Measurements from ENCODE around the gene AK4. TPM values are rescaled to one million over a fixed set of nuclear protein-coding genes. Genes with fewer than 3 reads are reported as not detected.

Gene AK4
- total and polyA plus RNA-seq, 2 experiments from 2014 or later = 61.5 to 76.1 TPM

DNA sequence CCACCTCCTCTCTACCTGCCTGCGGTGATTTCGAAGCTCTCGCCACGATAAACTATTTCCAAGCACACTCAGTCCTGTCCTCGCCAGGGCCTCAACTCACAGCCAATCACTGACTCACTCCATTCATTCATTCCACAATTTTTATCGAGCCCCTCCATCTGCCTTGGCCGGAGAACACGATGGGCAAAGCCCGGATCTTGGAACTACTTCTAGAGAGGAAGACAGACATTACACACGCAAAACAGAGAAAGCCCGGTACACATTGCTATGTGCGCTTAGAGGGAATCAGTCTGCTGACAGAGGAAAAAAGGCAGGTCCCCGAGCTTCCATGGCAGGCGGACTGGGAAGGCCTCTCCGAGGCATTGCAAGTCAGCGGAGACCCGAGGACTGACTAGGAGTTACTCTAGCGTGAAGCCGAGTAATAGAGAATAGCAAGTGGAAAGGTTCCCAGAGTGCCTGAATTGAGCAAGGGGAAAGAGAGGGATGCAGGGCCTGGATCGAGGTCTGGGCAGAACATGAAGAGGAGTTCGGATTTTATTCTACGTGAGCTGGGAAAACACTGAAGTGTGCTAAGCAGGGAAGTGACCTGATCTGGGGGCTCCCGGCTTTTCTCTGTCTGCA lies 107.1 kb downstream of the AK4 start:
- Histone ChIP-seq H3K4me2 (peak overlapping the region; percentile 90), H3K36me3 (replicated peaks; ENCODE audit: insufficient read depth, low read depth) (no peaks in the 10 kb centered on the region), H3K79me2 (peaks cover 13% of the 10 kb centered on the region), H2AFZ (peak overlapping the region; percentile 13), H3K27me3 (peaks cover 2% of the 10 kb centered on the region), H4K20me1 (ENCODE audit: insufficient read depth, poor library complexity, severe bottlenecking) (no peaks in the 10 kb centered on the region), H3K9me2 (replicated peaks; ENCODE audit: insufficient read depth) (no peaks in the 10 kb centered on the region), H3K4me1 (ENCODE audit: insufficient read depth) (no peaks in the 10 kb centered on the region), H3K27ac (peak overlapping the region; percentile 79), H3K9me3 (ENCODE audit: low read depth) (no peaks in the 10 kb centered on the region), H3K4me3 (peak overlapping the region; percentile 56)
- WGBS (ENCODE audit: low lambda C conversion rate, missing lambda C conversion rate) = 11% methylated on average over 23 of the region's 23 CpGs
- peak; percentile 33 for DNase-seq (ENCODE audit: low spot score)
- no peak for TF ChIP-seq EZH2 (IDR thresholded peaks at IDR 0.05; ENCODE audit: borderline replicate concordance)
- TF ChIP-seq, protein P1, sequence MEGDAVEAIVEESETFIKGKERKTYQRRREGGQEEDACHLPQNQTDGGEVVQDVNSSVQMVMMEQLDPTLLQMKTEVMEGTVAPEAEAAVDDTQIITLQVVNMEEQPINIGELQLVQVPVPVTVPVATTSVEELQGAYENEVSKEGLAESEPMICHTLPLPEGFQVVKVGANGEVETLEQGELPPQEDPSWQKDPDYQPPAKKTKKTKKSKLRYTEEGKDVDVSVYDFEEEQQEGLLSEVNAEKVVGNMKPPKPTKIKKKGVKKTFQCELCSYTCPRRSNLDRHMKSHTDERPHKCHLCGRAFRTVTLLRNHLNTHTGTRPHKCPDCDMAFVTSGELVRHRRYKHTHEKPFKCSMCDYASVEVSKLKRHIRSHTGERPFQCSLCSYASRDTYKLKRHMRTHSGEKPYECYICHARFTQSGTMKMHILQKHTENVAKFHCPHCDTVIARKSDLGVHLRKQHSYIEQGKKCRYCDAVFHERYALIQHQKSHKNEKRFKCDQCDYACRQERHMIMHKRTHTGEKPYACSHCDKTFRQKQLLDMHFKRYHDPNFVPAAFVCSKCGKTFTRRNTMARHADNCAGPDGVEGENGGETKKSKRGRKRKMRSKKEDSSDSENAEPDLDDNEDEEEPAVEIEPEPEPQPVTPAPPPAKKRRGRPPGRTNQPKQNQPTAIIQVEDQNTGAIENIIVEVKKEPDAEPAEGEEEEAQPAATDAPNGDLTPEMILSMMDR (IDR thresholded peaks at IDR 0.05; ENCODE audit: poor library complexity) = no peak

DNA sequence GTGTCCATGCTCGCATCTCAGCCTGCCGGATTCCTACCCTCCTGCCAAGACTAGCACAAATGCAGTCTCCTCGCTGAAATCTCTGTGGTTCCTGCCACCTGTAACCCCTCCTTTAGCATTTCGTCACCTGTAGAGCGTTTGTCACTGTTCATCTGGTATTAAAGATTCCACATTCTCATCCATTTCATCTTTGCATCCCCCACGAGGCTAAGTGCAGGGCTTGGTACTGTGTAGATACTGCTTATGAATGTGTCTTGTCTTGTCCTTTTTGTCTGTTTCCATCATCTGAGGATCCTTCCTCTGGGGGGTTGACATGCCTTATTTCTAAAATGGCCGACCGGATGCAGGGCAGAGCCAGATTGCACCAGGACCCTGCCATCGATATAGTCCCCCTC lies 107.7 kb downstream of the AK4 start:
- no peak for DNase-seq (ENCODE audit: low spot score)
- H3K4me2 ChIP-seq = peak overlapping the region; percentile 90

DNA sequence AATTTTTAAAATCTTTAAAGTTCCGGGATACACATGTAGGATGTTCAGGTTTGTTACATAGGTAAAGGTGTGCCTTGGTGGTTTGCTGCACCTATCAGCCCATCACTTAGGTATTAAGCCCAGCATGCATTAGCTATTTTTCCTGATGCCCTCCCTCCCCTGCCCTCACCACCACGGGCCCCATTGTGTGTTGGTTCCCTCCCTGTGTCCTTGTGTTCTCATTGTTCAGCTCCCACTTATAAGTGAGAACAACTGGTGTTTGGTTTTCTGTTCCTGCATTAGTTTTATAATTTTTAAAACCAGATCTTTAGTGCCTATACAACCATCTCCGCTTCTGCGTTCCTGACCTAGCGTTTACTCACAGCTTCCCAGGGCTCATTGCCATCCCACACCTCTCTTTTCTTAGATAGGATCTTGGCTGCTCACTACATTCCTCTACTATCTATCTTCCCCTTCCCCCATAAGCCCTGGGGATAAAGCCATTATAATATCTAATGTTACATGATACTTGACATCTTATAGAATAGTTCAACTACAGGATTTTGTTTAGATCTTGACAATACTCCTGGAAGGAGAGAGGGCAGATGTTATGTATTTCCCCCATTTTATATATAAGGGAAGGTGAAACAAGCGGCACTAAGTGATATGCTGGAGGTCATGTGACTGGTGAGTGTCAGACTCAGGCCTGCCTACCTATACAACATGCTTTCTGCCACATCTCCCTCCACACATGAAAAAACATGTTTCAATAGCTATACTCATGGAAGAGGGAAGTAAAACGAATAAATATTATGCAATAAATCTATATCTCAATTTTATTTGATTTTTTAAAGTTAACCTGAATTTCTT lies 109.1 kb downstream of the AK4 start:
- H4K20me1 ChIP-seq (ENCODE audit: insufficient read depth, poor library complexity, severe bottlenecking) = no peaks in the 10 kb centered on the region
- H3K4me1 ChIP-seq (ENCODE audit: insufficient read depth) = no peaks in the 10 kb centered on the region
- H3K36me3 ChIP-seq (replicated peaks; ENCODE audit: insufficient read depth, low read depth) = no peaks in the 10 kb centered on the region
- peak overlapping the region; percentile 90 for H3K4me2 ChIP-seq
- no peak overlapping the region for H2AFZ ChIP-seq
- peaks cover 2% of the 10 kb centered on the region for H3K27me3 ChIP-seq
- 76% methylated on average over 7 of the region's 7 CpGs for WGBS (ENCODE audit: low lambda C conversion rate, missing lambda C conversion rate)
- peaks cover 13% of the 10 kb centered on the region for H3K79me2 ChIP-seq
- H3K27ac ChIP-seq = no peak overlapping the region
- DNase-seq (ENCODE audit: low spot score) = no peak
- H3K9me2 ChIP-seq (replicated peaks; ENCODE audit: insufficient read depth) = no peaks in the 10 kb centered on the region
- no peak overlapping the region for H3K4me3 ChIP-seq
- TF ChIP-seq EZH2phosphoT487 (IDR thresholded peaks at IDR 0.05; ENCODE audit: low read depth, severe bottlenecking, unreplicated experiment) (no peak), EZH2 (IDR thresholded peaks at IDR 0.05; ENCODE audit: borderline replicate concordance) (no peak)
- TF ChIP-seq, protein P1 (IDR thresholded peaks at IDR 0.05; ENCODE audit: poor library complexity) = no peak
- H3K9me3 ChIP-seq (ENCODE audit: low read depth) = no peaks in the 10 kb centered on the region

More for the DNA sequence above, 107.7 kb downstream of the AK4 start:
- Histone ChIP-seq H3K27ac (peak overlapping the region; percentile 79), H4K20me1 (ENCODE audit: insufficient read depth, poor library complexity, severe bottlenecking) (no peaks in the 10 kb centered on the region), H3K9me2 (replicated peaks; ENCODE audit: insufficient read depth) (no peaks in the 10 kb centered on the region), H3K79me2 (peaks cover 13% of the 10 kb centered on the region), H2AFZ (peak overlapping the region; percentile 13), H3K9me3 (ENCODE audit: low read depth) (no peaks in the 10 kb centered on the region), H3K4me3 (peak overlapping the region; percentile 56), H3K4me1 (ENCODE audit: insufficient read depth) (no peaks in the 10 kb centered on the region), H3K27me3 (peaks cover 2% of the 10 kb centered on the region), H3K36me3 (replicated peaks; ENCODE audit: insufficient read depth, low read depth) (no peaks in the 10 kb centered on the region)
- TF ChIP-seq EZH2 (IDR thresholded peaks at IDR 0.05; ENCODE audit: borderline replicate concordance) (no peak), EZH2phosphoT487 (IDR thresholded peaks at IDR 0.05; ENCODE audit: low read depth, severe bottlenecking, unreplicated experiment) (no peak)
- TF ChIP-seq, protein P1 (IDR thresholded peaks at IDR 0.05; ENCODE audit: poor library complexity) = no peak
- WGBS (ENCODE audit: low lambda C conversion rate, missing lambda C conversion rate) = 62% methylated on average over 9 of the region's 9 CpGs
